Astrocyte (in vitro differentiated cells and primary cell): ENCODE data around the gene TMEM132A.

Experiments used
- EZH2 ChIP-seq: IDR thresholded peaks from 2 replicates; pipeline ENCODE4 v1.6.1; 2012; ENCODE audit warnings: mild to moderate bottlenecking, low read length, inconsistent platforms; ENCODE audit not compliant: insufficient read depth
- TF ChIP-seq, protein P1 (sequence below): IDR thresholded peaks from 2 replicates; pipeline ENCODE4 v1.5.1; 2011; ENCODE audit warnings: low read depth, mild to moderate bottlenecking, inconsistent platforms, low read length, moderate library complexity; ENCODE audit not compliant: insufficient read depth

DNA sequence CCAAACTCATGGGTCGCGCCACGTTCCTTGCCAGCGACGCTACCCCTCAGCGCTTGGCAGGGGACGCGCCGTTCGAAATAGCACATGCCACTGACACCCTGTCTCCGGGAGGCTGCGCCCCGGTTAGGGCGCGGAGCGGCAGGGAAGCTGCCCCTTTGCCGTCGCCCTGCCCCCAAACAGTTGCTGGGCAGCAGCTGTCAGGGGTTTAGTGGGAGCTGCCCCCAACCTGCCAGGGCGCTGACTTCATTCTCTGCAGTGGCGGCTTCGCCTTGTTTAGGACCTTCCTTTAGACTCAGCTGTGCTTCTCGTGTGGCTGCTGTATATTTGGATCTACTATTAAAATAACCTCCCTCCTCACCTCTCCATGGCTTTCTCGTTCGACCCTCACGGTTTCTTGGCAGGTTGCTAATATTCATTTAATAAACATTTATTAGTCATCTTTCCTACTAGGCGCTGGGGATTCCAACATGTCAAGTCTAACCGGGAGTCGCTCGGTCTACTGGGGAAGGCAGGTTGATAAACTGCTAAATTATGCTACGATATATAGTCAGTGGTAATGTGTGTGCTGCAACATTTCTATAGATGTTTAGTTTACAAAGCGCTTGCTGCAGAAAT is 9.5 kb upstream of the TMEM132A start:
- no peak for TF ChIP-seq EZH2
- TF ChIP-seq, protein P1, sequence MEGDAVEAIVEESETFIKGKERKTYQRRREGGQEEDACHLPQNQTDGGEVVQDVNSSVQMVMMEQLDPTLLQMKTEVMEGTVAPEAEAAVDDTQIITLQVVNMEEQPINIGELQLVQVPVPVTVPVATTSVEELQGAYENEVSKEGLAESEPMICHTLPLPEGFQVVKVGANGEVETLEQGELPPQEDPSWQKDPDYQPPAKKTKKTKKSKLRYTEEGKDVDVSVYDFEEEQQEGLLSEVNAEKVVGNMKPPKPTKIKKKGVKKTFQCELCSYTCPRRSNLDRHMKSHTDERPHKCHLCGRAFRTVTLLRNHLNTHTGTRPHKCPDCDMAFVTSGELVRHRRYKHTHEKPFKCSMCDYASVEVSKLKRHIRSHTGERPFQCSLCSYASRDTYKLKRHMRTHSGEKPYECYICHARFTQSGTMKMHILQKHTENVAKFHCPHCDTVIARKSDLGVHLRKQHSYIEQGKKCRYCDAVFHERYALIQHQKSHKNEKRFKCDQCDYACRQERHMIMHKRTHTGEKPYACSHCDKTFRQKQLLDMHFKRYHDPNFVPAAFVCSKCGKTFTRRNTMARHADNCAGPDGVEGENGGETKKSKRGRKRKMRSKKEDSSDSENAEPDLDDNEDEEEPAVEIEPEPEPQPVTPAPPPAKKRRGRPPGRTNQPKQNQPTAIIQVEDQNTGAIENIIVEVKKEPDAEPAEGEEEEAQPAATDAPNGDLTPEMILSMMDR, result no peak
